GM18861 (cell line): ENCODE data around the gene ATG12.
"Not testable (repeated sequence)": the region's sequence is repeated elsewhere in the genome, so short reads cannot be mapped to it uniquely, and the experiment has no call there.

Experiments used
- ATAC-seq: cut with Tn5 transposase; IDR thresholded peaks from one replicate; pipeline ENCODE4 v1.9.1; 2021; ENCODE audit not compliant: unreplicated experiment

ATG12 gene

DNA sequence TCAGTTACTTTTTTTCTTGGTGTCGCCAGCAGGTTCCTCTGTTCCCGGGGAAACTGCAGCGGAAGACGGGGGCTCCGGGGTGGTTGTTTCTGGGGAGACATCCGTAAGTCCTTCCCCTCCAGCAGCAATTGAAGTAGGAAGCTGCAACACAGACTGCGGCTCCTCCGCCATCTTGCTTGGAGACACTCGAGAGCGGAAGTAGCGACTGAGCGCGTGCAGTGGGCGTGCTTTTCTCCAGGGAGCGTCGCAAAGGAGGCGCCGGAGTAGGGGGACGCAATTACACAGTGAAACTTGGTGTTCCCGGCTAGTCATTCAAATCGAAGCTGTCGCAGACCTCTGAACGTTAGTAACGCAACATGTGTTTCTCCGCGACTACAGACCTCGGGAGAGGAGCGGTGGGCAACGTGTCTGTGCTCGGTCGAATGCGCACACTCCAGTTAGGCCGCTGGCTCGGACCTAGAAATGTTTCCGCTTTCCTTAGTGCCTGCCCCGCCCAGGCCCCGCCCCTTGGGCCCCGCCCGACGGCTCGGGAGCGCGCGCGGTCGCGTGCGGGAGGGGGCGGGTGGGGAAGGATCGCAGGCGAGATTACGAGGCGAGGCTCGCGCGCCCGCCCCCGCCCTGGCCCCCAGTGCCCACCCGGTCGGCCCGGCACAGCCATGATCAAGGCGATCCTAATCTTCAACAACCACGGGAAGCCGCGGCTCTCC is at the start of gene ATG12, which contains the start of gene AP3S1:
Gene ATG12, minus strand, starts transcription at position 184 of the 707 bp plus-strand sequence. Its CDS starts 13 bp downstream, at position 171.
Gene AP3S1, plus strand, starts transcription at position 554 of the 707 bp plus-strand sequence. Its CDS starts 103 bp downstream, at position 657.
- peak; percentile 63 for ATAC-seq

DNA sequence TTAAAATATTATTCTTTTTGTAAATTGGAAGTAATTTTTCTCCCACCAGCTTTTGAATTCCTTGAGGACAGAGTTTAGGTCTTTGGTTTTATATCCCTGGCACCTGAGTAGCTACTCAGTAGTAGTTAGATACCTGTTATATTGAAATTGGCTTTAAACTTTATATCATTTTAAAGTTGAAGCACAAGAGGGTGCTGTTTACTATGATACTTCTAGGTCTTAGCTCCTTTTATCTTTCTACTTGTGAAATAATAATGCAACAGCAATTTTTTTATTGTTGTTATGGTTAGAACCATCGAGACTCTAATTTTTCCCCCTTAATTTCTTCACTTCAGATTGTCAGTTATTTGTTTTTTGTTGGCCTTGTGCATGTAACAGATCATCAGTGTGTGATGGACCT is 46.7 kb upstream of the ATG12 start:
- ATAC-seq: no peak

DNA sequence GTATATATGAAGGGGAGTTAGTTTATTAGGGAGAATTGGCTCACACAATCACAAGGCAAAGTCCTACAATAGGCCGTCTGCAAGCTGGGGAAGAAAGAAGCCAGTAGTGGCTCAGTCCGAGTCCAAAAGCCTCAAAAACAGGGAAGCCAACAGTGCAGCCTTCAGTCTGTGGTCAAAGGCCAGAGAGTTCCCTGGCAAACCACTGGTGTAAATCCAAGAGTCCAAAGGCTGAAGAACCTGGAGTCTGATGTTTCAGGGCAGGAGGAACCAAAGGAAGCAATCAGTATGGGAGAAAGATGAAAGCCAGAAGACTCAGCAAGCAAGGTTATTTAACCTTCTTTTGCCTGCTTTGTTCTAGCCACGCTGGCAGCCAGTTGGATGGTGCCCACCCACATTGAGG is 43.8 kb upstream of the ATG12 start:
- not testable (repeated sequence) for ATAC-seq

DNA sequence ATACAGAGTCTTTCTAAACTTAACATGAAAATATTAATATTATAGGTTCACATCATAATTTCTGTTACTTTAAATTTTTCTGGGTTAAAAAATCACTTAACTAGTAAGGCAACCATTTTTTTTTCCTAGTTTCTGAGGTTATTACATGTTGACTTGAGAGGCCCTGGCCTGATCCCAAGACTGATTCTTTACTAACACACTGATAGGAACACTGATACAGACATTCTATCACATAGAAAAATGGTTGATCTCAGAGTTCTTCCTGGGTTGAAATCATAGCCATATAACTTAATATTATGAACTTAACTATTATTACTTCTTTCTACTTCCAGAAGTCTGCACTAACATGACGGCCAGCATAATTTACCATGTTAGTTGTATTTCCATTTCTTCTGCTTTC is 43.3 kb upstream of the ATG12 start:
- no peak for ATAC-seq

DNA sequence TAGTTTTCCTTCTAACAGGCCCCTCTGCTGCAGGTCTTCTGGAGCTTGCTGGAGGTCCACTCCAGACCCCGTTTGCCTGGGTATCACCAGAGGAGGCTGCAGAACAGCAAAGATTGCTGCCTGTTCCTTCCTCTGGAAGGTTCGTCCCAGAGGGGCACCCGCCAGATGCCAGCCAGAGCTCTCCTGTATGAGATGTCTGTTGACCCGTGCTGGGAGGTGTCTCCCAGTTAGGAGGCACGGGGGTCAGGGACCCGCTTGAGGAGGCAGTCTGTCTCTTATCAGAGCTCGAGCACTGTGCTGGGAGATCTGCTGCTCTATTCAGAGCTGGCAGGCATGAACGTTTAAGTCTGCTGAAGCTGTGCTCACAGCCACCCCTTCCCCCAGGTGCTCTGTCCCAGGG is 41.1 kb upstream of the ATG12 start:
- not testable (repeated sequence) for ATAC-seq

DNA sequence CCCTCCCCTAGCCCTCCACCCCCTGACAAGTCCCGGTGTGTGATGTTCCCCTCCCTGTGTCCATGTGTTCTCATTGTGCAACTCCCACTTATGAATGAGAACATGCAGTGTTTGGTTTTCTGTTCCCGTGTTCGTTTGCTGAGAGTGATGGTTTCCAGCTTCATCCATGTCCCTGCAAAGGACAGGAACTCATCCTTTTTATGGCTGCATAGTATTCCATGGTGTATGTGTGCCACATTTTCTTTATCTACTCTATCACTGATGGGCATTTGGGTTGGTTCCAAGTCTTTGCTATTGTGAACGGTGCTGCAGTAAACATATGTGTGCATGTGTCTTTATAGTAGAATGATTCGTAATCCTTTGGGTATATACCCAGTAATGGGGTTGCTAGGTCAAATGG is 36.0 kb upstream of the ATG12 start:
- not testable (repeated sequence) for ATAC-seq

DNA sequence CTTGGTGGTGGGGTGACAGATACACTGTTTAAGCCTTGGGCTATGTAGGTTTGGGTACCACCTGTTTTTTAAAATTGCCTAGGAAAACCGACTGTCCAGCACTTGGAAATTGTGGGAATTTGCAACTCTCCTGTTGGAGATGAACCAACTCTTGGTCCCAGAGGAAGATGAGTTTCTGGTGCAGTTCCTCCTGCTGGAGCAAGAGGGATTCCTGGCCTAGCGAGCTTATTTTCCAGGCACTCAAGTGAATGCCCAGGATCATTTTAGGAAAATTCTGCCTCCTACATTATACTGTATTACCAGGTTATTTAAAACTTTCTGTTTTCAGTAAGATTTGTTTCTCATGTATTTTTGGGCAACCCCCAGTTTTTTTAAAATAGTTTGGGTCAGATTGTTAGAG is 34.1 kb upstream of the ATG12 start:
- ATAC-seq: no peak

DNA sequence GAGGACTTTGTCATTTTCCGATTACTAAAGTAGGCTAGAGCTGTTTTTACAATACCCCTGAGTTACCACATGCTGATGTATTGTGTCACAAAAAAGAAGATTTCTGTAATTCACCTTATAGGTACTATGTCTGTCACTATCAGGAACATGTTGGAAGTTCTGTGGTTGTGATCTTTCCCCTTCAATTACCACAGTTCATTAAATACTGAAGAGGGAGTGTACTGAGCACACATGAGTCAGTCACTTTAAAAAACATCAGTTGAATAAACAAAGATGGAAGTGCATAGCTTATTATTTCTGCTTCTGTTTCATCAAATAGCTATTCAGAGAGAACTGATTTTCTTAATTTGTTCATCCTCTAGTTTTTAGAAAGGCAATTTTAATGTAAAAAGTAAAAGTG is 32.0 kb upstream of the ATG12 start:
- no peak for ATAC-seq

DNA sequence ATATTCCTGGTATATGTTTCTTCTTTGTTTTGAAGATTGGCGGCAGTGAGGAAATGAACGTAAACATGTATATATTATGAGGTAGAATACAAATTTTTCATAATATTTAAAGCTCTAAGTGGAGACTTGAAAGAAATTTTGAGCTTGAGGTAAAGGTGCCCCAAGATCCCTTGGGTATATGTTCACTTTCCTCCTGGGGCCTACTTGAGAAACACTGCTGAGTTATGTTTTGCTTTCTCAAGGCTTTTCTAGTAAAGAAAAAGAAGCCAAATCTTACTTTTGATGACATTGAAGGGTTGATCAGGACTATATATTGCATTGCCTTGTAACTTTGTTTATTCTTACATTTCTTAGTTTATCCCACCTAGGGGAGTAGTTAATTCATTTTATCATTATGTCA is 31.1 kb upstream of the ATG12 start:
- no peak for ATAC-seq

DNA sequence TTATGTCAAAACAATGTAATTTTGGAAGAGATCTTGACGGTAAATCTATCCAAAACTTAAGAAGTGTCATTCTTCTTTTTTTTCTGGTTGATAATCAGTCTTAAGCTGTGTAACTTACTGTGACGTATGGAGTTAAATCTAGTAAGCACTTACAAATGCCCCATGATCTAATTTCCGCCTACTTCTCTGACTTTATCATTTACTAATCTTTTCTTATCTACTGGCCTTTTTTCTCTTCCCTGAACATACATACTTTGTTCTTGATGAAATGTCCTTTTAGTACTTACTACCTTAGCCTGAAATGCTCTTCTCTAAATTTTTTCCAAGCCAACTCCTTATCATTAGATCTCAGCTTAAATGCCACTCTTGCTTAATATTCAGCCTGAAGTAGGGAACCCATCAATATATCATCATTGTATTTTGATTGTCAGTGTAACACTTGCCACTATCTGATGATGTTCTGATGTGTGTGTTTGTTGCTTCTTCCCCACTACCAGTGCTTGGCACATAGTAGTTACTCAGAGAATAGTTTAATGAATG is 28.0 kb upstream of the ATG12 start:
- no peak for ATAC-seq

DNA sequence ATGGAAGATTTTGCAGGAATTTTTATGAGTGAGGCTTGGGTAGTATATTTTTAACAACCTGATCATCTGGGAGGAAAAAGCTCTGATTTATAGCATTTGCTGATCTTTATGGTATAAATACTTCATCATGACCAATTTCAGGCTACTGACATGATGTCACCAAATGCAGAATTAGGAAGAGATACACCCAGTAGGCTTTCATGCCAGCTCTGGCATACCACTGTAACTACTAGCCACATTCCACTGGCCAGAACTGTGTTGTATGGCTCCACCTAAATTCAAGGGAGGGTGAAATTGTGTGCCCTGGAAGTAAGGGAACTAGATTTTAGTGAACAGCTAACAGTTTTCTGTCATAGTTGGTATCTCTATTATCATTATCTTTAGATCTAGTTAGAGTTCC is 18.0 kb upstream of the ATG12 start:
- ATAC-seq: no peak

DNA sequence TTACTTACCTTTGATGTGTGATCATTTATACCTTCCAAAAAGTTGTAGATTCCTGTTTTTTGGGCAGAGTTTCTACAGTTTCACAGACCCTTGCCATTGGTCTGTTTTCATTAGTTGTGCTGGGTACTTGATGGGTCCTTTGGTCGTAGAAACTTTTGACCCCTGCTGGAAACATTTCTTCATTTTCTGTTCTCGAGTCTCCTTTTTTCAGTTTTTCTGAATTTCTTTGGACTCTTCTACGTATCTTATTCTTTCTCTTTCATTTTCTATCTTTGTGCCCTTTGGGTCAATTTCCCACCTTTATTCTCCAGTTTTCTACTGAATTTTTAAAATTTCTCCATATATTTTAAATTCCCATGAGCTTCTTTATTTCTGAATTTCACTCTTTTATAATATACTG is 17.0 kb upstream of the ATG12 start:
- no peak for ATAC-seq

DNA sequence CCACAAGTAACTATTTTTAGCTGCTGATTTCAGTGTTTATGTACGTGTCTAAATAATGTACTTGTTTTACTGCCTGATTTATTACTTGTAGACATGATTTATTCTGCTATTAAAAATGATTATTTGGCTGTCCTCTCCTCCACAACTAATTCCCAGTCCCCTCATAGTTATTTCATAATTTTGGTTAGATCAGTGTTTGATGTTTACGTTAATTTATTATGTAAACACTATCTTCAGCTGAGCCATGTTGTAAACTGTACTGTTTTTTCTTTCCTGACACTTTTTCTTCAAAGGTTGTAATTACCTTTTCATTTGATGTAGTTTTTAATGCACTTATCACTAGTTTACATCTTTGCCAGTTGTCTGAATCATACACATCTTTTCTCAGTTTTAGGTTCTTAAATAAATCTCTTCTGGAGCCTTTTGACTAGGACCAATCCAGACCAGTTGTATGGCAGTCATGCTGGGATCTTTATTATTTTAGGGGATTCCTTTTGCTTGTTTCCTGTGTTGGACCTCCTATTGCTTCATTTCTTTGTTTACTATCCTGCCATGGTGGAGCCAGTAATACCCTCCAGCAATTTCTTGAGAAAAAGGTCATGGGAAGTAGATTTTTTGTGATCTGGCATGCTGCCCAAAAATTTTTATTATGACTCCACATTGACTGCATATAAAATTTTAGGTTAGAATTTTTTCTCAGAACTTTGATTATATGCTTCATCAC is 16.4 kb upstream of the ATG12 start:
- ATAC-seq: no peak

DNA sequence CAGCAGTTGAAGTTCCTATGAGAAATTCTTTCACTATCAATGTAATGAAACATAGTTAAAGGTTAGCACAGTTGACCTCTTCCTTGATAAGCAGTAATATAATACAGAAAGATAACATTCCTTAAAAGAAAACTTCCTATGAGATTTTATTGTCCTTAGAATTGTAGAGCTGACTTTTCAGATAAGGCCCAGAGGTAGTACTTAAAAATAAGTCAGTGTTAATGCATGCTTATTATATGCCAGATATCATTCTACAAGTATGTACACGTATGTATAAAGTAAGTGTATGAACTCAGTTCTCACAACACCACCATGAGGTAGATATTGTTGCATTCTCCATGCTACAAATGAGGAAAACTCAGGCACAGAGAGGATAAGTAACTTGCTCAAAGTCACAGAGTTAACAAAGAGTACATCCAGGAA is 15.7 kb upstream of the ATG12 start:
- no peak for ATAC-seq

DNA sequence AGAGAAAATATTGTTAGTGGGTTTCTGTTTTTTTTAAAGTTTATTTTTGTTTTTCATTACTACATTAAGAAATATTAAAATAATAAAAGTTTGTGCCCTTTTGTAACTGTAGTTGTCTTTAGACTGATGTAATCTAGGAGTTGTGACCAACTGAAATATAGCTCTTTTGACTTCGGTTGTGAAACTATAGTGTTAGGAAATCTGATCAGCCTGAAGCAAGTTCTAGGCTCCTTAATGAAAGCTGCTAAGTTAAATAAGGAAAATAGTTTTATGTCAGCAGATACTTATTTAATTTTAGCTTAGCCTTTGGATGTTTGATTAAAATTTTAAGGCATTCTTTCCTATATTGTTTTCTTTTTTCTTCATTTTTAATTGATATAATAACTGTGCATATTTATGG is 14.6 kb upstream of the ATG12 start:
- ATAC-seq: no peak

DNA sequence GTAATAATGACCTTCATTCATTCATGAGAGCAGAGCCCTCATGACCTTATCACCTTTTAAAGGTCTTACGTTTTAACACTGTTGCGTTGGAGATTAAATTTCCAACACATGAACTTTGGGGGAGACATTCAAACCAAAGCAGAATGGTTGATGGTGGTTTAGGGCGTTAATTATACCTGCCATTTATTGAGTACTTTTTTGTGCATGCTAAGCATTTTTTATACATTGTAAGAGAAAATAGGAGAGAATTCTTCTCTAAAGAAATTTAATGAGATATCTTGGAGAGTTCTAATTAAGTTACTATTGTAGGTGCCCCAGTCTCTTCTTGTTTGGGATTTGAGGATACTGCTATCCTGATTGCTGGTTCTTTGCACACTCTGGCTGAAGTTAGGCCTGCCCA is 12.8 kb upstream of the ATG12 start:
- no peak for ATAC-seq

DNA sequence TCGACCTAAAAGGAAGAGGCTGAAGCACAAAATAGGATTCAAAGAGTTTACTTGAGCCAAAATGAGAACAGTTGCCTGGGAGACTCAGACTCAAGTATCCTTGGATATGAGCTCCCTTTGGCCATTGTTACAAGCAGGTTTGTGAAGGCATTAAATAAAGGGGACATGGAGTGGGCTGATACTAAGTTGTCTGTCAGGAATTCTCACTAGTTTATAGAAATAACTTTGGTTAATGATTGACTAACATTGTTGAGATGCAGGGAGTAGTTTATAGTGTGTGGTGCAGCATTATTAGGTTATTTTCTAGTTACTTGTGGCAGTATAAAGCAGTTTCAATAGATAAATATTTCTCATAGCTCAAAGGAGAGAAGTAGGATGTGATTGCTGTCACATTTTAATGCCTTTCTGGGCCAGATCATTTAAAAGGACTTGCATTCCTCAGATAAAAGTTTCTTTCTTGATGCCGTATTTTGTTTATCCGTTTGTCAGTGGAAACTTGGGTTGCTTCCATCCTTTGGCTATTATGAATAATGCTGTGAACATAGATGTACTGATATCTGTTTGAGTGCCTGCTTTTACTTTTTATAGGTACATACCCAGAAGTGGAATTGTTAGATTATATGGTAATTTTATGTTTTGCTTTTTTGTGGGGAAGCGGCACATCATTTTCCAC is 9.5 kb upstream of the ATG12 start:
- no peak for ATAC-seq

DNA sequence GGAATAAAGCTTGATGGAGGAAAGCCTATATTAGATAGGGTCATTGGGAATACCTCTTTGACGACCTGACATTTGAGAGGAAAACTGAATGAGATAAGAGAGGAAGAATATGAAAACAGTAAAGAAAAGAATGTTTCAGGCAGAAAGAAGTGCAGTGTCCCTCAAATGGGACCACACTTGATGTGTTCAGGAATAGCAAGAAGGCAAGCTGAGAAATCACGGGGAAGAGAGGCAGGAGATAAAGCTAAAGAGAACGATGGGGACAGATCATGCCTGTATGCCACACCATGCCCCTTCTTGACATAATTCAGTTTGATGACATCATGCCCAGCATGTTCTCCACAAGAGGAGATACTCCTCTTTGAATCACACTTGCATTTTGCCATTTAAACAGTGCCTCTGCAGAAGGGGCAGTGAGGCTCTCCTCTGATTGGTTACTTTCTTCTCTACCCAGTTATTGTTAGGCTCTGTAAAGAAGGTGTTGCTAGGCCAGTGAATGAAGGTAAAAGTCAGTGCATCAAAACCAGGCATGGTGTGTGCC is 8.0 kb upstream of the ATG12 start:
- no peak for ATAC-seq

DNA sequence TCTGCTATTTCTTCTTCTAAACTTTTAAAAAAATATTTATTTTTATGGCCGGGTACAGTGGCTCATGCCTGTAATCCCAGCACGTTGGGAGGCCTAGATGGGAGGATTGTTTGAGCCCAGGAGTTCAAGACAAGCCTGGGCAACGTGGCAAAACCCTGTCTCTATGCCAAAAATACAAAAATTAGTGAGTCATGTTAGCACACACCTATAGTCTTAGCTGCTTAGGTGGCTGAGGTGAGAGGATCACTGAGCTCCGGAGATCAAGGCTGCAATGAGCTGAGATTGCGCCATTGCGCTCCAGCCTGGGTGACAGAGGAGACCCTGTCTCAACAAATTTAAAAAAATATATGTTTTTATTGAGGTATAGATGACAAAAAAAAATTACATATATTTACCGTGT is 5.9 kb upstream of the ATG12 start:
- ATAC-seq: no peak

DNA sequence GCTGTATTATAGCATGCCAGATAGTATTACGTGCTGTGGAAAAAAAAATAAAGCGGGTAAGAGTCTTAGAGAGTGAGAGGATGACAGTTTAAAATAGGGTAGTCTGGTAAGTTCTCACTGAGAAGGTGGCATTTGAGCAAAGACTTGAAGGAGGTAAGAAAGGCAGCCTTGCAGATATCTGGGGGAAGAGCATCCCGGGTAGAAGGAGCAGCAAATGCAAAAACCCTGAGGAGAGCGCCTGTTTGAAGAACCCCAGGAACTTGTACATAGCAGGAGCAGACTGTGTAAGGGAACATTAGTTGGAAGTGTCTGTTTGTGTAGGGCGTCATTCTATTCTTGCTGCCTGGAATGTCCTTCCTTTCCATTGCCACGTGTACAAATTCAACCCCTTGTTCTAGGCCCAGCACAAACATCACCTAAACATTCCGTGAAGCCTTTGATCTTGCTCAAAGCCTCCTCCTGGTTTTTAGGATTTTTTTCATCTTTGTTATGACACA is 3.0 kb upstream of the ATG12 start:
- no peak for ATAC-seq

DNA sequence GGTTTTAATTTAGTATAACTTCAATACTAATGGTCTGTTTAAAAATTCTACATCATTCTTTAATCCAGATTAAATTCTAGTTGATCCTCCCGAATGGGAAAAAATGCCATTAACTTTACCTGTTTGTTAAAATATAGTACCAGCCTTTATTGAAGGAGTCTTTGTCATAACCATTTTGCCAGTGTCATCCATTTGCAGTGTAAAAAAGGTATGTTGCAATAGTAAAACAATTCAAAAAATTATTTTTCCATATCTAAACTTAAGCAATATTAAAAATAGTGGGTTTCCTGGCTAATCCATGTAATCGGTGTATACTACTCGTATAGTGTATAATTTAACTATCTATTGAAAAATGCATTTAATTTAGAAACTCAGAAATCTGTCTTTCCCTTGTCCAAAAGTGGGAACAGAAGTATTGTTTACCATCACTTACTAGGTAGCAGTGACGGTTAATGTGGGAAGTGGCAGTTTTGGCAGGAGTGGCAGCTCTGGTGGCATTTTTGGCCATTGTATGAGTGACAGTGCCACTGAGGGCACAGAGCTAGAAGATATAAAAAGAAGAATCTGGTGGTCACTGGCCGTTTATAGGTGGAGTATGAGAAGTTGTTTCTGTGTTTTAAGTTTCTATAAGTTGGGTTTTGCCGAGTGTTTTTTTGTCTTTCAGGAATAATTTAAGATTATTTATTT is 2.2 kb upstream of the ATG12 start:
- no peak for ATAC-seq
